ENCODE data around the gene DCTN2.
"Not testable (repeated sequence)": the region's sequence is repeated elsewhere in the genome, so short reads cannot be mapped to it uniquely, and the experiment has no call there.

DNA sequence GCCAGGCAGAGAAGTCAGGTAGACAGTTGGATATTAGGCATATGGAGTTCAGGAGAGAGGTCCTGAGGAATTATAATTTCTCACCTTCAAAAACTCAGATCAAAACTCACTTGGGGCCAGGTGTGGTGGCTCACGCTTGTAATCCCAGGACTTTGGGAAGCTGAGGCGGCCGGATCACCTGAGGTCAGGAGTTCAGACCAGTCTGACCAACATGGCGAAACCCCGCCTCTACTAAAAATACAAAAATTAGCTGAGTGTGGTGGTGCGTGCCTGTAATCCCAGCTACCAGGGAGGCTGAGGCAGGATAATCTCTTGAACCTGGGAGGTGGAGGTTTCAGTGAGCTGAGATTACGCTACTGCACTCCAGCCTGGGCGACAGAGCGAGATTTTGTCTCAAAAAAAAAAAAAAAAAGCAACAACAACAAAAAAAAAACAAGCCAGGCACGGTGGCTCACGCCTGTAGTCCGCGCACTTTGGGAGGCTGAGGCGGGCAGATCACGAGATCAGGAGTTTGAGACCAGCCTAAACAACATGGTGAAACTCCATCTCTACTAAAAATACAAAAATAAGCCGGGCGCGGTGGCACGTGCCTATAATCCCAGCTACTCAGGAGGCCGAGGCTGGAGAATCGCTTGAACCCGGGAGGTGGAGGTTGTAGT, 44.6 kb downstream of the DCTN2 start:
- TF ChIP-seq EZH2 (IDR thresholded peaks at IDR 0.05; ENCODE audit: insufficient read depth, poor library complexity, severe bottlenecking); EZH2phosphoT487 (IDR thresholded peaks at IDR 0.05; ENCODE audit: insufficient read depth, low read depth): not testable (repeated sequence)
